GM19043 (cell line): ENCODE measurements around the gene RNF215.

Experiments used
- ATAC-seq: cut with Tn5 transposase; IDR thresholded peaks from one replicate; pipeline ENCODE4 v1.9.1; 2021; ENCODE audit warnings: low read depth; ENCODE audit not compliant: unreplicated experiment

The RNF215 gene

GRCh38 chr22:30386960-30387827 is at the start of gene RNF215:
Gene RNF215 (minus strand): TSS chr22:30387411. CDS start chr22:30387313, 98 bp downstream.
- peak; percentile 55 for ATAC-seq

GRCh38 chr22:30436196-30436595 is 49.0 kb upstream of the RNF215 start:
- ATAC-seq = no peak

- no peak for ATAC-seq
These were observed 48.5 kb upstream of the RNF215 start for GRCh38 chr22:30435674-30436126.

GRCh38 chr22:30434843-30435242 is 47.6 kb upstream of the RNF215 start:
- ATAC-seq = no peak

GRCh38 chr22:30433773-30434172 is 46.6 kb upstream of the RNF215 start:
- no peak for ATAC-seq

- ATAC-seq = no peak
These were observed 46.0 kb upstream of the RNF215 start for GRCh38 chr22:30433227-30433626.

- ATAC-seq = no peak
These were observed 45.3 kb upstream of the RNF215 start for GRCh38 chr22:30432520-30432919.

GRCh38 chr22:30432096-30432495 is 44.9 kb upstream of the RNF215 start:
- no peak for ATAC-seq

- no peak for ATAC-seq
These were observed 43.7 kb upstream of the RNF215 start for GRCh38 chr22:30430933-30431332.

GRCh38 chr22:30429887-30430286 is 42.7 kb upstream of the RNF215 start:
- ATAC-seq = no peak

- ATAC-seq = no peak
These were observed 40.7 kb upstream of the RNF215 start for GRCh38 chr22:30427871-30428270.

GRCh38 chr22:30426388-30427353 is 39.5 kb upstream of the RNF215 start:
- ATAC-seq = no peak

GRCh38 chr22:30425616-30426387 is 38.6 kb upstream of the RNF215 start, which contains the start of gene MTFP1:
Gene MTFP1 (plus strand): TSS chr22:30425768. CDS start chr22:30425880, 112 bp downstream.
- ATAC-seq = no peak

- no peak for ATAC-seq
These were observed 38.1 kb upstream of the RNF215 start for GRCh38 chr22:30425327-30425615.

GRCh38 chr22:30424534-30425326 is 37.5 kb upstream of the RNF215 start:
- no peak for ATAC-seq

- ATAC-seq = peak; percentile 79
These were observed 36.8 kb upstream of the RNF215 start for GRCh38 chr22:30423959-30424533.

- ATAC-seq = peak; percentile 20
These were observed 36.2 kb upstream of the RNF215 start for GRCh38 chr22:30423301-30423958.

- ATAC-seq = no peak
These were observed 35.5 kb upstream of the RNF215 start for GRCh38 chr22:30422481-30423300.
